BE2C (cell line): ENCODE measurements around the gene SLX4IP.

Source experiments
- DNase-seq: peaks from one replicate; pipeline ENCODE4 v3.0.0-alpha.2; 2020
- H3K27me3 ChIP-seq: fragments of 250-450 bp; sonication (Bioruptor Pico); 2 replicates; pipeline ENCODE4 v1.5.1; 2020; ENCODE audit warnings: mild to moderate bottlenecking
- H3K36me3 ChIP-seq: fragments of 250-450 bp; sonication (Bioruptor Pico); 2 replicates; pipeline ENCODE4 v1.5.1; 2020; ENCODE audit warnings: mild to moderate bottlenecking
- H3K4me1 ChIP-seq: fragments of 250-450 bp; sonication (Bioruptor Pico); 2 replicates; pipeline ENCODE4 v1.5.1; 2020
- H3K4me3 ChIP-seq: 2 replicates; pipeline ENCODE4 v1.5.1; 2011; ENCODE audit warnings: low read depth, low read length
- H3K9me3 ChIP-seq: fragments of 250-450 bp; sonication (Bioruptor Pico); 2 replicates; pipeline ENCODE4 v1.5.1; 2020
- TF ChIP-seq, protein P1 (sequence below): IDR thresholded peaks from 2 replicates; pipeline ENCODE4 v1.5.1; 2012; ENCODE audit warnings: mild to moderate bottlenecking, low read depth, low read length

The SLX4IP gene

DNA sequence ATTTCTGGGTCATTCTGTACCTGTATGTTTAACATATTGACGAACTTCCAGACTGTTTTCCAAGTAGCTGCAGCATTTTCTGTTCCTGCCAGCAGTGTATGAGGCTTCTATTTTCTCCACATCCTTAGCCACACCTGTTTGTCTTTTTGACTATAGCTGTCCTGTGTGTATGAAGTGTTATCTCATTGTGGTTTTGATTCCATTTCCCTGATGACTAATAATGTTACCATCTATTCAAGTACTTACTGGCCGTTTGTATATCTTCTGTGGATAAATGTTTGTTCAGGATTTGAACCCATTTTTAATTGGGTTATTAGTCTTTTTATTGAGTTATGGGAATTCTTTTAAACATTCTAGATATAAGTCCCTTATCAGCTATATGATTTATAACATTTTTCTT, 143.5 kb downstream of the SLX4IP start:
- H3K4me3 ChIP-seq = no peak overlapping the region
- TF ChIP-seq, protein P1, sequence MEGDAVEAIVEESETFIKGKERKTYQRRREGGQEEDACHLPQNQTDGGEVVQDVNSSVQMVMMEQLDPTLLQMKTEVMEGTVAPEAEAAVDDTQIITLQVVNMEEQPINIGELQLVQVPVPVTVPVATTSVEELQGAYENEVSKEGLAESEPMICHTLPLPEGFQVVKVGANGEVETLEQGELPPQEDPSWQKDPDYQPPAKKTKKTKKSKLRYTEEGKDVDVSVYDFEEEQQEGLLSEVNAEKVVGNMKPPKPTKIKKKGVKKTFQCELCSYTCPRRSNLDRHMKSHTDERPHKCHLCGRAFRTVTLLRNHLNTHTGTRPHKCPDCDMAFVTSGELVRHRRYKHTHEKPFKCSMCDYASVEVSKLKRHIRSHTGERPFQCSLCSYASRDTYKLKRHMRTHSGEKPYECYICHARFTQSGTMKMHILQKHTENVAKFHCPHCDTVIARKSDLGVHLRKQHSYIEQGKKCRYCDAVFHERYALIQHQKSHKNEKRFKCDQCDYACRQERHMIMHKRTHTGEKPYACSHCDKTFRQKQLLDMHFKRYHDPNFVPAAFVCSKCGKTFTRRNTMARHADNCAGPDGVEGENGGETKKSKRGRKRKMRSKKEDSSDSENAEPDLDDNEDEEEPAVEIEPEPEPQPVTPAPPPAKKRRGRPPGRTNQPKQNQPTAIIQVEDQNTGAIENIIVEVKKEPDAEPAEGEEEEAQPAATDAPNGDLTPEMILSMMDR = no peak
- no peak for DNase-seq
- no peaks in the 10 kb centered on the region for H3K9me3 ChIP-seq
- H3K4me1 ChIP-seq = no peaks in the 10 kb centered on the region
- no peaks in the 10 kb centered on the region for H3K36me3 ChIP-seq
- no peaks in the 10 kb centered on the region for H3K27me3 ChIP-seq

DNA sequence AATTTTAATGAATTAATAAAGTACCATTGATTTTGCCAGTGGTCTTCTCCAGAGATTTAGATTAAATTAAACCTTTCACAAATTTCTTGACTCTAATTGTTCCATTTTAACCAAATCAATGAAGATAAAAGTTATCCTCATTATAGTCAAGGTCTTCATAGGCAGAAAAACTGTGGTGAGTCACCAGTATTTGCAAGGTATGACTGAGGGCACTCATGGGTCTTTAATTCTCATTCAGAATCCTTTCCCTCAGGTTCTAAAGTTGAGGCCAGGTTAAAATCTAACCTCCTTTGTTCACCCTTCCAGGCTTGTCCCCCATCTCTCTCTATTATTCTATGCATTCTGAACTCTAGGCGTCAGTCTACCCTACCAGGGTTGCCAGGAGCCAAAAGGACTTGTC, 144.8 kb downstream of the SLX4IP start:
- TF ChIP-seq, protein P1 = no peak
- H3K4me3 ChIP-seq = no peak overlapping the region
- no peak for DNase-seq
- H3K36me3 ChIP-seq = no peaks in the 10 kb centered on the region
- H3K9me3 ChIP-seq = no peaks in the 10 kb centered on the region
- no peaks in the 10 kb centered on the region for H3K4me1 ChIP-seq
- no peaks in the 10 kb centered on the region for H3K27me3 ChIP-seq

DNA sequence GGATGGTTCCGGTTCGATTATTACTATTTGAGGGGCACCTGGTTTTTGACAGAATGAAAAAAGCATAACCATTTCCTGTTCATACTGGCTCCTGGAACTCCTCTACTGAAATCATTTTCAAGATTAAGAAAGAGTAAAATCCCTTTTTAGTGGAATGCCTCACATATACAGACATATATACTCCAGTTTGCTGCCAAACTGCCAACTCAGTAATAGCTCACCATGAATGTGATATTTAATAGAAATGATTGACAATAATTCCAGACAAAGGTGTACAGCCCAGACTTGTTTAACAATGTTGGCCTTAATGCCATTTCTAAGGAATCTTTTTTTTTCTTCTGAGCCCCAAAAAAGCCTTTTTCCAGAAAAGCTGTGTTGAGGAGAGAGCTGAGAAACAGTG, 145.6 kb downstream of the SLX4IP start:
- DNase-seq = no peak
- Histone ChIP-seq H3K4me3 (no peak overlapping the region), H3K4me1 (no peaks in the 10 kb centered on the region), H3K27me3 (no peaks in the 10 kb centered on the region), H3K36me3 (no peaks in the 10 kb centered on the region), H3K9me3 (no peaks in the 10 kb centered on the region)
- TF ChIP-seq, protein P1 = no peak

DNA sequence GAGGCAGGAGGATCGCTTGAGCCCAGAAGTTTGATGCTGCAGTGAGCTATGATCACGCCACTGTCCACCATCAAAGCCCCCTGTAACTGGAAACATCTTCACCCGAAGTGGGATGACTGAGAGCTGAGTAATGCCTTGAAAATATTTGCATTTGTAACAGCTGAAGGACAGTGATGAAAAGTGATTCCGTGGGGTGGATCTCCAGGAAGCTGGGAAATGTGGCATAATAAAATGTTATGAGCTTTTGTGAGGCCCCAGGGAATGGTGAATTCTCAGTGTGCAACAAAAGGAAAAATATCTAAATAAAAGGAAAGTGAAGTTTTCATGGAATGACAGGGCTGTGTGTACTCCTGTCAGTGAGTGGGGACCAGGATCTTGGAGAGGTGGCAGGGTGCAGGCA, 146.7 kb downstream of the SLX4IP start:
- TF ChIP-seq, protein P1 = no peak
- no peak for DNase-seq

DNA sequence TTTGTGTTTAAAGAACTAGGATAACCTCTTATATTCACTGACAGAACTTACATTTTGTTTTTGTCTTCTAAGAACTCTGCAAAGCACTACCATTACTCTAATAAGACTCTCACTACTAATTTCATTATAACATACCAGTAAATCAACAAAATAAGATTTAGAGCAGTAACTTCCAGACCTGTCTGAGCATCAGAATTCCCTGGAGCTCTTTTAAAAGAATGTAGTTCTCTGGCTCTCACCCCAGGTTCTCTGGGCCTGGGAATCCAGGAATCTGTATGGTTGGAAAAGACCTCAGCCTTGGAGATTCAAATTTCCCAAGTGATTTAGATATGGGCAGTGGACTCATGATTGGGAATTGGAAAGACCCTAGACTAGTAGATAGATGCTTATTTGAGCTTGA, 149.3 kb downstream of the SLX4IP start:
- Histone ChIP-seq H3K4me1 (no peaks in the 10 kb centered on the region), H3K9me3 (no peaks in the 10 kb centered on the region), H3K27me3 (no peaks in the 10 kb centered on the region), H3K36me3 (no peaks in the 10 kb centered on the region), H3K4me3 (no peak overlapping the region)
- no peak for DNase-seq
- TF ChIP-seq, protein P1 = no peak

More for the DNA sequence above, 146.7 kb downstream of the SLX4IP start:
- Histone ChIP-seq H3K9me3 (no peaks in the 10 kb centered on the region), H3K36me3 (no peaks in the 10 kb centered on the region), H3K4me3 (no peak overlapping the region), H3K27me3 (no peaks in the 10 kb centered on the region), H3K4me1 (no peaks in the 10 kb centered on the region)

DNA sequence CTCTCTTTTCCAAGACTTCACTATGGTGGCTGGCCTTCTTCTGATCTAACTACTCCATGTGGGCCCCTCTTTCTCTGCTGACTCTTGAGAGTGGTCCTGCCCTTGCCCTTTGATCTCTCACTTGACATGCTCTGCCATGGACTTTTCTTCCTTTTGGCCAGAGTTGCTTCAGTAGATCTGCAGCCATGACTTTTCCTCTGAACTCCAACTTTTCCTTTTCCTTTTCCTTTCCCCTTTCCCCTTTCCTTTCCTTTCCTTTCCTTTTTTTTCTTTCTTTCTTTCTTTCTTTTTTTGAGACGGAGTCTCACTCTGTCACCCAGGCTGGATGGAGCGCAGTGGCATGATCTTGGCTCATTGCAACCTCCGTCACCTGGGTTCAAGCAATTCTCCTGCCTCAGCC, 150.2 kb downstream of the SLX4IP start:
- TF ChIP-seq, protein P1 = no peak
- Histone ChIP-seq H3K36me3 (no peaks in the 10 kb centered on the region), H3K9me3 (no peaks in the 10 kb centered on the region), H3K4me3 (no peak overlapping the region), H3K4me1 (no peaks in the 10 kb centered on the region), H3K27me3 (no peaks in the 10 kb centered on the region)
- no peak for DNase-seq
